ENCODE measurements around the gene PIGT.
A peak's percentile ranks its signal among the peaks of the same experiment; 100 is the strongest.

Gene PIGT

DNA sequence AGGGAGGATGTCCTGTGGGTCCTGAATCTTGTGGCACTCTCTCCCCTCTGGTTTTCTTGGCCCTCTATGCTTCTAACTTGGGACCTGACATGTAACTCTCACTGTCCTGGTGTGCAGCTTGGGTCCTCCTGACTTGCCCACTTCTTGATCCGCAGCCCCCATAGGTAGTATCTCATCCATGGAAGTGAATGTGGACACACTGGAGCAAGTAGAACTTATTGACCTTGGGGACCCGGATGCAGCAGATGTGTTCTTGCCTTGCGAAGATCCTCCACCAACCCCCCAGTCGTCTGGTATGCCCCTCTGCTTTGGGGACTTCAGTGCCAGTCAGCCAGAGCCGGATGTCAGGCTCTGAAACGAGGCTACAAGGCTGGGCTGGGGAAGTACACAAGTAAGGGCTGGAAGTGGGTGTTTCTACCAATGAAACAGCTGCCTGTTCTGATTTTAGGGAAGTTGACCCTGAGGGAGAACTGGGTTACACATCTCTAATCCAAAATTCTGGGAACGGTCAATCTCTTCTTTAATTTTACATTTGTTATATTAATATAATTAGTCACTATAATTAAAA lies 7.2 kb upstream of the PIGT start:
- Mint-ChIP-seq H3K27me3 (no peaks in the 10 kb centered on the region), H3K9me3 (no peaks in the 10 kb centered on the region), H3K4me1 (peaks cover 33% of the 10 kb centered on the region), H3K36me3 (peaks cover 23% of the 10 kb centered on the region), H3K4me3 (no peak overlapping the region), H3K27ac (peak overlapping the region; percentile 1)
- peak; percentile 67 for ATAC-seq

GRCh38 chr20:45409521-45410272 lies 6.2 kb upstream of the PIGT start:
- H3K9me3 Mint-ChIP-seq: no peaks in the 10 kb centered on the region
- no peak overlapping the region for H3K4me3 Mint-ChIP-seq

DNA sequence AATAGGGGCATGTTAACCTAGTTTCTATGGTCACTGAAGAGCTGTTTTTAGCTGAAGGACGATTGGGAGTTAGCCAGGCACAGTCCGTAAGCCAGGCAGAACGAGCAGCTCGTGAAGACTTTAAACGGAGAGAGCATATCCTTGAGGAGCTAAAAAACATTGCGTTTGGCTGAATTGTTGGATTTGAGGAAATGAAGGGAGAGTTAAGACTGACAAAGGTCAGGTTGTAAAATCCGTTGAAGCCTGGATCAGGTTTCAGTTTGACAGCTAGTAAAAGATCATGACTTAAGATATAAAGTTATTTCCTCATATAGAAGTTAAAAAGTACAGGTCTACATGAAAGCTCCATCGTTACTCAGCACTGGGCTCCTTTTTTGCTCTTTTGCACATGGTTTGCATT lies 5.1 kb upstream of the PIGT start:
- Mint-ChIP-seq H3K36me3 (peaks cover 23% of the 10 kb centered on the region), H3K9me3 (no peaks in the 10 kb centered on the region), H3K27ac (no peak overlapping the region), H3K4me1 (peaks cover 32% of the 10 kb centered on the region), H3K4me3 (no peak overlapping the region), H3K27me3 (no peaks in the 10 kb centered on the region)
- ATAC-seq: no peak

More at GRCh38 chr20:45409521-45410272, 6.2 kb upstream of the PIGT start:
- H3K4me1 Mint-ChIP-seq: peaks cover 32% of the 10 kb centered on the region
- no peaks in the 10 kb centered on the region for H3K27me3 Mint-ChIP-seq
- no peak for ATAC-seq
- H3K36me3 Mint-ChIP-seq: peaks cover 23% of the 10 kb centered on the region
- no peak overlapping the region for H3K27ac Mint-ChIP-seq

DNA sequence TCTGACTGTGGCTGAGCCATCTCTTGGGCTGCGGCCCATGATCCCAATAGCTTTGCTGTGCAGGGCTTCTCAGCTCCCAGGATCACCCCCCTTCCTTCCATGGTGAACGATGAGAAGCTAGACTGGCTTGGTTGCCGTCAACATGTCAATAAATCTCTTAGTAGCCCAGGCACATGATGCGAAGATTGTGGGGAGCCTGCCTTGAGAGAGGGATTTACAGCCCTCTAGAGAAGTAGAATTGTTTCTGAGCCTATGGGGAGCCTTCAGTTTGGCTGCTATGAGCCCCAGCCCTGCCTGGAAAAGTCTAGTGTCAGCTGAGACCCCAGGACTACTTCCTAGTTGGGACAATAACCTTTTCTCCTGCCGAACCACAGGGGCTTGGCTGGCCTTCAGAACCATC lies 3.3 kb upstream of the PIGT start:
- Mint-ChIP-seq H3K4me3 (no peak overlapping the region), H3K36me3 (peaks cover 23% of the 10 kb centered on the region), H3K27me3 (no peaks in the 10 kb centered on the region), H3K9me3 (no peaks in the 10 kb centered on the region), H3K27ac (no peak overlapping the region), H3K4me1 (peaks cover 38% of the 10 kb centered on the region)
- no peak for ATAC-seq

- Mint-ChIP-seq H3K27ac (no peak overlapping the region), H3K4me1 (peaks cover 38% of the 10 kb centered on the region), H3K9me3 (no peaks in the 10 kb centered on the region), H3K27me3 (no peaks in the 10 kb centered on the region), H3K4me3 (no peak overlapping the region), H3K36me3 (peaks cover 28% of the 10 kb centered on the region)
- no peak for ATAC-seq
These were observed 2.5 kb upstream of the PIGT start for GRCh38 chr20:45413479-45413878.

- peaks cover 55% of the 10 kb centered on the region for H3K4me1 Mint-ChIP-seq
- H3K4me3 Mint-ChIP-seq: peak overlapping the region; percentile 94
- H3K27me3 Mint-ChIP-seq: no peaks in the 10 kb centered on the region
- no peak for ATAC-seq
- no peaks in the 10 kb centered on the region for H3K9me3 Mint-ChIP-seq
- peak overlapping the region; percentile 96 for H3K27ac Mint-ChIP-seq
- peaks cover 40% of the 10 kb centered on the region for H3K36me3 Mint-ChIP-seq
These were observed 976 bp downstream of the PIGT start for GRCh38 chr20:45416917-45417316.

GRCh38 chr20:45419188-45420091 lies 3.5 kb downstream of the PIGT start:
- Mint-ChIP-seq H3K4me1 (peaks cover 55% of the 10 kb centered on the region), H3K36me3 (peaks cover 56% of the 10 kb centered on the region), H3K27me3 (no peaks in the 10 kb centered on the region), H3K27ac (peak overlapping the region; percentile 91), H3K9me3 (no peaks in the 10 kb centered on the region), H3K4me3 (peak overlapping the region; percentile 66)
- ATAC-seq: peak; percentile 95

GRCh38 chr20:45420125-45420524 lies 4.2 kb downstream of the PIGT start:
- Mint-ChIP-seq H3K27ac (peak overlapping the region; percentile 91), H3K27me3 (no peaks in the 10 kb centered on the region), H3K36me3 (peaks cover 60% of the 10 kb centered on the region), H3K4me1 (peaks cover 53% of the 10 kb centered on the region), H3K4me3 (no peak overlapping the region), H3K9me3 (no peaks in the 10 kb centered on the region)
- no peak for ATAC-seq

DNA sequence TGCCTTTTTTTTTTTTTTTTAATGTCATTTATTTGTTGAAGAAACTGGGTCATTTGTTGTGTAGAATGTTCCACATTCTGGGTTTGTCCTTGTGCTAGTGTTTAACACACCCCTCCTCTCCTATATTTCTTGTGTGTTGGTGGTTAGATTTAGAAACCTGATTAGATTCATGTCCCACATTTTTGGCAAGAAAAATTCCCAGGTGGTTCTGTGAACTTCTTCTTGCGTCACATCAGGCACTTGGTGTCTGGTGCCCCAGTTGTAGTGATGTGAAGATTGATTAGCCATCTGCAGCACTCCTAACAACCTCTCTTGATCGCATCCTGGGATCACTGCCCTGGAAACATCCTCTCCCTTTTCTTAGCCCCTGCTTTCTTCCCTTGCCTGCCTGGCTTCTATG lies 7.8 kb downstream of the PIGT start:
- ATAC-seq: no peak

DNA sequence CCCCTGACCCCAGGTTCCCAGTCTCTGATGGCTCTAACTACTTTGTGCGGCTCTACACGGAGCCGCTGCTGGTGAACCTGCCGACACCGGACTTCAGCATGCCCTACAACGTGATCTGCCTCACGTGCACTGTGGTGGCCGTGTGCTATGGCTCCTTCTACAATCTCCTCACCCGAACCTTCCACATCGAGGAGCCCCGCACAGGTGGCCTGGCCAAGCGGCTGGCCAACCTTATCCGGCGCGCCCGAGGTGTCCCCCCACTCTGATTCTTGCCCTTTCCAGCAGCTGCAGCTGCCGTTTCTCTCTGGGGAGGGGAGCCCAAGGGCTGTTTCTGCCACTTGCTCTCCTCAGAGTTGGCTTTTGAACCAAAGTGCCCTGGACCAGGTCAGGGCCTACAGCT lies 9.6 kb downstream of the PIGT start:
- Mint-ChIP-seq H3K36me3 (peaks cover 63% of the 10 kb centered on the region), H3K27me3 (no peaks in the 10 kb centered on the region), H3K9me3 (no peaks in the 10 kb centered on the region), H3K27ac (no peak overlapping the region), H3K4me1 (peaks cover under 1% of the 10 kb centered on the region), H3K4me3 (no peak overlapping the region)
- ATAC-seq: no peak

More for the DNA sequence above, 7.8 kb downstream of the PIGT start:
- Mint-ChIP-seq H3K9me3 (no peaks in the 10 kb centered on the region), H3K36me3 (peaks cover 82% of the 10 kb centered on the region), H3K4me3 (no peak overlapping the region), H3K27me3 (no peaks in the 10 kb centered on the region), H3K4me1 (peaks cover 19% of the 10 kb centered on the region), H3K27ac (no peak overlapping the region)

DNA sequence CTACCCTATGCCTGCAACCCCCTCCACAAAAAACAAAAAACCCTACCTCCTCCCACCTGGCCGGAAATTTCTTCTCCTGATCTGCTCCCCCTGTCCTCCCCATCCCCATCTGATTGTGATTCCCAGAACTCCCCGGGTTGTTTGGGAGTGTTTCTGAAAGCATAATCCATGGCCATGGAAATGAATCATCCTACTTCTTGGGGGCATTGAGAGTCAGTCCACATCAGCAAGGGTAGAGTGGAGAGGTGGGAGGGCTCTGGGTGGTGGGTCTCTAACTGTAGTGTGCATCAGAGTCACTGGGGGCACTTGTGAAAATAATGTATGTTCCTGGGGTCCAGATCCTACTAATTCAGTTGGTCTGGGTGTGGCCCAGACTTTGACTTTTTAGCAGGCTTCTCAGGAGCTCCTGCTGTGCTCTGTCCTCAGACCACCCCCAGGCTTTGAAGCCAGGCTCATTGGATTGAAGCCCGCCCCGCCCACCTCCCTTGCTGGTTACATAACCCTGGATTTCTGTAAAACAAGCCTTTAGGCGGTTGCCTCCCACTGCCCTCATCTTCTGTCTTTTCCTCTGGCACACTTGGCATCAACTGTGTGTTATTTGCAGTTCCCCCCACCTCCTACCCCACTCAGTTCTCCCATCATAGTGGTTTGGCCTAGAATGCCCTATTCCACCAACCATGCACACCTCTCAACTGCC lies 10.5 kb downstream of the PIGT start:
- Mint-ChIP-seq H3K36me3 (peaks cover 61% of the 10 kb centered on the region), H3K27ac (no peak overlapping the region), H3K27me3 (no peaks in the 10 kb centered on the region), H3K4me3 (no peak overlapping the region), H3K4me1 (peaks cover 3% of the 10 kb centered on the region), H3K9me3 (peaks cover 3% of the 10 kb centered on the region)
- ATAC-seq: no peak

DNA sequence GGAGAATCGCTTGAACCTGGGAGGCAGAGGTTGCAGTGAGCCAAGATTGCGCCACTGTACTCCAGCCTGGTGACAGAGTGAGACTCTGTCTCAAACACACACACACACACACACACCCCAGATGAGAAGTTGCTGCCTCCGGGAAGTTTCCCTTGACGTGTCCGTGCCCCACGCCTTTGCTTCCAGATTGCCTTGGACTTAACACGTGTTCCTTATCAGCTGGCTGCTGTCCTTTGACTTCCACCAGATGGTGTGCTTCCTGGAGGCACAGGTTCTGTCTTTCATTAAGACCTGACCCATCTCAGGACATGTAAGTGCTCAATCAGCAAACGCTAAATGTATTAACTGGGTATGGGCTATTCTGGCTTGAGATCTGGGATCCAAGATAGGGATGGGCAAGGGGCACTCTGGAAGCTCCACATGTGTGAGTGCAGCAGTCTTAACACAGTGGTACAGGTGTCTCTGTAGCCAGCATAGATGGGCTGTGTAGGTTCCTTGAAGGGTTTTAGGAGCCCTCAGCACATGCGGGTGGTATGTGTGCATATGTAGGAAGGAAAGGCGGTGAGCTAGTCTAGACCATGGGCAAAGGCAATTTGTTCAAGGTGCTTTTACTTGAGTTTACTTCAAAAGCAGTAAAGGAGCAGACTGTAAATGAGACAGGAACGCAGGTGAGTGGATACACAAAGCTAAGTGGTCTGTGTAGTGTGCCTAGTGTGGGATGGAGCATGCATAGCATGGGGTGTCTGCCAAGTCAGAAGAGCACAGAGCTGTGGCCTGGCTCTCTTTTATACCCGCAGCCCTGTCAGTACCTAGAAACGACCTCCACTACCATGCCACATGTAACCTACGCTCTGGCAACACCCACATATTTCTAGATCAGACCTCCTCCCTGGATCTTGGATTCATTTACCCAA lies 11.6 kb downstream of the PIGT start:
- peaks cover 13% of the 10 kb centered on the region for H3K4me1 Mint-ChIP-seq
- H3K36me3 Mint-ChIP-seq: peaks cover 60% of the 10 kb centered on the region
- H3K27ac Mint-ChIP-seq: no peak overlapping the region
- H3K9me3 Mint-ChIP-seq: peaks cover 3% of the 10 kb centered on the region
- no peak for ATAC-seq
- H3K27me3 Mint-ChIP-seq: no peaks in the 10 kb centered on the region
- no peak overlapping the region for H3K4me3 Mint-ChIP-seq

DNA sequence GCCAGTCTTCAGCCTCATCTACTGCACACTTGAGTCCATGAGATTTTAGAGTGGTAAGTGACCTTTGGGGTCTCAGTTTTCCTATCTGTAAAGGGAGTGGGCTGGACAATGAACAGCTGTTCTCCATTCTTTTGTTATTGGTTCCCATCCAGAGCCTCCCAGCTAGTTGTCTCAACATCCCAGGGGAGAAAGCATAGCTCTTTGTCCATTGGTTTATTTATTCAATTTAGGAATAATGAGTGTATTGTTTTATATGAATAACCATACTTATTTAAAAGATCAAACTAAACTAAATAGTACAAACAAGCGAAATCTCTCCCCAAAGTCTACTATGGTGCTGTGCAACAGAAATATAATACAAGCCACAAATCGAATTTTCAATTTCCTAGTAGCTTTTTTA lies 13.7 kb downstream of the PIGT start:
- Mint-ChIP-seq H3K4me3 (no peak overlapping the region), H3K9me3 (peaks cover 3% of the 10 kb centered on the region), H3K36me3 (peaks cover 62% of the 10 kb centered on the region)

GRCh38 chr20:45432294-45432693 lies 16.4 kb downstream of the PIGT start:
- Mint-ChIP-seq H3K27me3 (no peaks in the 10 kb centered on the region), H3K4me1 (peaks cover 40% of the 10 kb centered on the region), H3K36me3 (peaks cover 43% of the 10 kb centered on the region), H3K9me3 (peaks cover 3% of the 10 kb centered on the region), H3K27ac (peak overlapping the region; percentile 30), H3K4me3 (no peak overlapping the region)
- ATAC-seq: peak; percentile 85

More for the DNA sequence above, 13.7 kb downstream of the PIGT start:
- Mint-ChIP-seq H3K27ac (no peak overlapping the region), H3K27me3 (no peaks in the 10 kb centered on the region), H3K4me1 (peaks cover 27% of the 10 kb centered on the region)
- no peak for ATAC-seq

Data from stimulated activated memory B cell treated with anti-CD40 and anti-IgM and Interleukin-4, amounts not matched to agents 10 μg/mL and 1 μg/mL and 100 μg/mL, for 72 hours (primary cell).